M059J (cell line): Measurements from ENCODE around the gene RAVER2. TPM values are rescaled to one million over a fixed set of nuclear protein-coding genes. Genes with fewer than 3 reads are reported as not detected.
"Not testable (repeated sequence)": the region's sequence is repeated elsewhere in the genome, so short reads cannot be mapped to it uniquely, and the experiment has no call there.

Experiments used
- DNase-seq: peaks from one replicate; pipeline ENCODE4 v3.0.0-alpha.2; 2012; ENCODE audit warnings: low read depth
- total RNA-seq: library from RNA; depleted of rRNA; stranded (reverse); fragments of >200 nt; shearing (Covaris generic); gene quantifications from 2 replicates; pipeline ENCODE4 v1.2.3, GENCODE V29; 2014

RAVER2 gene
- total RNA-seq, 1 experiment from 2014 or later = 2.4 TPM

- DNase-seq = no peak
Measured at GRCh38 chr1:64809309-64809708, 64.4 kb downstream of the RAVER2 start.

GRCh38 chr1:64810001-64810400 lies 65.1 kb downstream of the RAVER2 start:
- DNase-seq = no peak

GRCh38 chr1:64811131-64811530 lies 66.3 kb downstream of the RAVER2 start:
- DNase-seq = no peak

- DNase-seq = no peak
Measured at GRCh38 chr1:64814427-64814826, 69.6 kb downstream of the RAVER2 start.

- DNase-seq = not testable (repeated sequence)
Measured at GRCh38 chr1:64817364-64817763, 72.5 kb downstream of the RAVER2 start.

- not testable (repeated sequence) for DNase-seq
Measured at GRCh38 chr1:64820572-64820971, 75.7 kb downstream of the RAVER2 start.

GRCh38 chr1:64822621-64823020 lies 77.7 kb downstream of the RAVER2 start:
- DNase-seq = peak; percentile 31

- DNase-seq = peak; percentile 73
Measured at GRCh38 chr1:64823691-64824476, 79.0 kb downstream of the RAVER2 start.

- peak; percentile 12 for DNase-seq
Measured at GRCh38 chr1:64826991-64827390, 82.1 kb downstream of the RAVER2 start.

- DNase-seq = no peak
Measured at GRCh38 chr1:64828829-64829228, 84.0 kb downstream of the RAVER2 start.

- no peak for DNase-seq
Measured at GRCh38 chr1:64829411-64830029, 84.6 kb downstream of the RAVER2 start.

GRCh38 chr1:64830030-64830651 lies 85.3 kb downstream of the RAVER2 start:
- DNase-seq = no peak

GRCh38 chr1:64834734-64835133 lies 89.9 kb downstream of the RAVER2 start:
- peak; percentile 27 for DNase-seq

GRCh38 chr1:64836802-64837201 lies 91.9 kb downstream of the RAVER2 start:
- no peak for DNase-seq

GRCh38 chr1:64838486-64838885 lies 93.6 kb downstream of the RAVER2 start:
- no peak for DNase-seq

- no peak for DNase-seq
Measured at GRCh38 chr1:64839261-64839660, 94.4 kb downstream of the RAVER2 start.

- DNase-seq = no peak
Measured at GRCh38 chr1:64839732-64840405, 95.0 kb downstream of the RAVER2 start.

GRCh38 chr1:64841330-64842065 lies 96.6 kb downstream of the RAVER2 start:
- no peak for DNase-seq

GRCh38 chr1:64842224-64842623 lies 97.3 kb downstream of the RAVER2 start:
- no peak for DNase-seq

- no peak for DNase-seq
Measured at GRCh38 chr1:64843675-64844074, 98.8 kb downstream of the RAVER2 start.

- DNase-seq = no peak
Measured at GRCh38 chr1:64844175-64844574, 99.3 kb downstream of the RAVER2 start.

- DNase-seq = no peak
Measured at GRCh38 chr1:64844609-64845008, 99.7 kb downstream of the RAVER2 start.
